ENCODE results near the gene D2HGDH. TPM values are rescaled to one million over a fixed set of nuclear protein-coding genes. Genes with fewer than 3 reads are reported as not detected.
"Not testable (repeated sequence)": the region's sequence is repeated elsewhere in the genome, so short reads cannot be mapped to it uniquely, and the experiment has no call there.

D2HGDH gene
- total RNA-seq, 2 experiments from 2014 or later: 39.4 to 42.6 TPM

GRCh38 chr2:241739177-241739576, 4.7 kb downstream of the D2HGDH start:
- Mint-ChIP-seq H3K4me3 (no peak overlapping the region), H3K27me3 (no peaks in the 10 kb centered on the region), H3K36me3 (ENCODE audit: low read depth) (peaks cover 23% of the 10 kb centered on the region), H3K4me1 (ENCODE audit: low read depth) (peaks cover 45% of the 10 kb centered on the region), H3K9me3 (no peaks in the 10 kb centered on the region), H3K27ac (no peak overlapping the region)
- ATAC-seq (no peak), DNase-seq (no peak)
- ChIA-PET POLR2A (interaction anchor here (0.7 to 1.0 kb wide), 3 partner anchors 10 to 65 kb away, joined by 3 read pairs; no protein-coding TSS in a partner anchor), CTCF (interaction anchor here (0.8 to 1.8 kb wide), 4 partner anchors 65 to 139 kb away, joined by 4 to 6 read pairs (median 5); no protein-coding TSS in a partner anchor)
- TF ChIP-seq, protein P1, sequence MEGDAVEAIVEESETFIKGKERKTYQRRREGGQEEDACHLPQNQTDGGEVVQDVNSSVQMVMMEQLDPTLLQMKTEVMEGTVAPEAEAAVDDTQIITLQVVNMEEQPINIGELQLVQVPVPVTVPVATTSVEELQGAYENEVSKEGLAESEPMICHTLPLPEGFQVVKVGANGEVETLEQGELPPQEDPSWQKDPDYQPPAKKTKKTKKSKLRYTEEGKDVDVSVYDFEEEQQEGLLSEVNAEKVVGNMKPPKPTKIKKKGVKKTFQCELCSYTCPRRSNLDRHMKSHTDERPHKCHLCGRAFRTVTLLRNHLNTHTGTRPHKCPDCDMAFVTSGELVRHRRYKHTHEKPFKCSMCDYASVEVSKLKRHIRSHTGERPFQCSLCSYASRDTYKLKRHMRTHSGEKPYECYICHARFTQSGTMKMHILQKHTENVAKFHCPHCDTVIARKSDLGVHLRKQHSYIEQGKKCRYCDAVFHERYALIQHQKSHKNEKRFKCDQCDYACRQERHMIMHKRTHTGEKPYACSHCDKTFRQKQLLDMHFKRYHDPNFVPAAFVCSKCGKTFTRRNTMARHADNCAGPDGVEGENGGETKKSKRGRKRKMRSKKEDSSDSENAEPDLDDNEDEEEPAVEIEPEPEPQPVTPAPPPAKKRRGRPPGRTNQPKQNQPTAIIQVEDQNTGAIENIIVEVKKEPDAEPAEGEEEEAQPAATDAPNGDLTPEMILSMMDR (IDR thresholded peaks at IDR 0.05): no peak
- intact Hi-C loops (cut with micrococcal nuclease): loop anchor here (10.0 kb wide), 1 partner anchor 126 kb away; the partner anchor contains the start of gene RTP5

GRCh38 chr2:241739651-241740050, 5.2 kb downstream of the D2HGDH start:
- DNase-seq (peak; percentile 74), ATAC-seq (peak; percentile 18)
- H3K36me3 Mint-ChIP-seq (ENCODE audit: low read depth): peaks cover 25% of the 10 kb centered on the region
- intact Hi-C loops (cut with micrococcal nuclease): loop anchor here (10.0 kb wide), 1 partner anchor 125 kb away; the partner anchor contains the start of gene RTP5
- POLR2A ChIA-PET: interaction anchor here (0.6 to 1.0 kb wide), 4 partner anchors 11 to 117 kb away, joined by 3 read pairs; no protein-coding TSS in a partner anchor
- H3K9me3 Mint-ChIP-seq: no peaks in the 10 kb centered on the region
- H3K4me1 Mint-ChIP-seq (ENCODE audit: low read depth): peaks cover 45% of the 10 kb centered on the region
- CTCF ChIA-PET: interaction anchor here (0.8 to 1.8 kb wide), 5 partner anchors 8 to 139 kb away, joined by 4 to 6 read pairs (median 5); no protein-coding TSS in a partner anchor
- H3K27ac Mint-ChIP-seq: peak overlapping the region; percentile 55
- TF ChIP-seq, protein P1 (IDR thresholded peaks at IDR 0.05): no peak
- no peaks in the 10 kb centered on the region for H3K27me3 Mint-ChIP-seq
- no peak overlapping the region for H3K4me3 Mint-ChIP-seq

- intact Hi-C loops (cut with micrococcal nuclease): no loop called here
- CTCF ChIA-PET: interaction anchor here (1.2 kb wide), 1 partner anchor 9 kb away, joined by 6 read pairs; no protein-coding TSS in a partner anchor
- POLR2A ChIA-PET: interaction anchor here (0.6 to 0.8 kb wide), 2 partner anchors 53 to 65 kb away, joined by 3 read pairs; no protein-coding TSS in a partner anchor
- peak; percentile 62 for DNase-seq
- Mint-ChIP-seq H3K27ac (peak overlapping the region; percentile 15), H3K27me3 (no peaks in the 10 kb centered on the region), H3K4me3 (no peak overlapping the region), H3K4me1 (ENCODE audit: low read depth) (peaks cover 42% of the 10 kb centered on the region), H3K9me3 (no peaks in the 10 kb centered on the region), H3K36me3 (ENCODE audit: low read depth) (peaks cover 31% of the 10 kb centered on the region)
- TF ChIP-seq, protein P1 (IDR thresholded peaks at IDR 0.05): no peak
- peak; percentile 76 for ATAC-seq
These were observed 6.6 kb downstream of the D2HGDH start for GRCh38 chr2:241741016-241741415.

DNA sequence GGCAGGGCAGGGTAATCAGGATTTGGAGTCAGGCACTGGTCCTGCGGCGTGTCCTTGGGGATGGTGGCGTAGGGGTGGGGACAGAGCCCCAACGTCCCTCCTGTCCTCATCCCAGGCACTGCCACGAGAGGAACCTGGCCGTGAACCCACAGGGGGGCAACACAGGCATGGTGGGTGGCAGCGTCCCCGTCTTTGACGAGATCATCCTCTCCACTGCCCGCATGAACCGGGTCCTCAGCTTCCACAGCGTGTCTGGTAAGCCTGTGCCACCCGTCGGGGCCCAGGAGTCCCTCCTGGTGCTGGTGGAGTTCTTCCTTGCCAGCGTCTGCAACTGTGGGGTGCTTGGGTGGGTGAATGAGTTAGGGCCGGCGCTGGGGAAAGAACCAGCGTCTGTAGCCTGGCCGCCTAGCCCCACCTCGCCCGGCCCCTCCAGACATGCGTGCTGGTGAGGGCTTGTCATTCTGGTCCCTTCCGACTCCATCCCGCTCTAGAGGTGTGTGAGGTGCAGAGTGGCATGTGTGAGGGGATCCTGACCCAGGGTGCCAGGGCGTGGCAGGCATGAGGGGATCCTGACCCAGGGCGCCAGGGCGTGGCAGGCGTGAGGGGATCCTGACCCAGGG, 8.0 kb downstream of the D2HGDH start:
- H3K36me3 Mint-ChIP-seq (ENCODE audit: low read depth): peaks cover 33% of the 10 kb centered on the region
- H3K9me3 Mint-ChIP-seq: no peaks in the 10 kb centered on the region
- TF ChIP-seq, protein P1 (IDR thresholded peaks at IDR 0.05): no peak
- ChIA-PET CTCF (no interaction called here), POLR2A (no interaction called here)
- DNase-seq (no peak), ATAC-seq (no peak)
- no peaks in the 10 kb centered on the region for H3K27me3 Mint-ChIP-seq
- H3K4me3 Mint-ChIP-seq: no peak overlapping the region
- intact Hi-C loops (cut with micrococcal nuclease): no loop called here
- H3K27ac Mint-ChIP-seq: no peak overlapping the region
- peaks cover 36% of the 10 kb centered on the region for H3K4me1 Mint-ChIP-seq (ENCODE audit: low read depth)

GRCh38 chr2:241743008-241743407, 8.6 kb downstream of the D2HGDH start:
- H3K27me3 Mint-ChIP-seq, POLR2A ChIA-PET, H3K4me3 Mint-ChIP-seq: not testable (repeated sequence)

More at GRCh38 chr2:241743008-241743407, 8.6 kb downstream of the D2HGDH start:
- CTCF ChIA-PET; H3K27ac Mint-ChIP-seq; DNase-seq; ATAC-seq; H3K9me3 Mint-ChIP-seq; intact Hi-C loops (cut with micrococcal nuclease): not testable (repeated sequence)
- H3K4me1 Mint-ChIP-seq (ENCODE audit: low read depth): peaks cover 31% of the 10 kb centered on the region
- H3K36me3 Mint-ChIP-seq (ENCODE audit: low read depth): peaks cover 30% of the 10 kb centered on the region

All from activated CD8-positive, alpha-beta T cell treated with anti-CD3 and anti-CD28 coated beads for 36 hours (primary cell).